ENCODE data around the gene BMI1.

- no peak for TF ChIP-seq CTCF (IDR thresholded peaks at IDR 0.05)
- no peak for TF ChIP-seq POLR2A (IDR thresholded peaks at IDR 0.05)
- no peak for TF ChIP-seq EP300 (IDR thresholded peaks at IDR 0.05)
- TF ChIP-seq POLR2AphosphoS5 (IDR thresholded peaks at IDR 0.05), result no peak
These were observed 49.1 kb upstream of the BMI1 start for GRCh38 chr10:22271786-22272185.

Data from sigmoid colon (tissue), 4 donors.